Measurements from ENCODE around the gene CTR9. TPM values are rescaled to one million over a fixed set of nuclear protein-coding genes. Genes with fewer than 3 reads are reported as not detected.

Gene CTR9
- total and polyA plus RNA-seq, 9 of the 15 experiments (the other 6 are each of a cell fraction or from before 2014, with no cell fraction given), result 25.4 to 79.3 (median 47.3) TPM

DNA sequence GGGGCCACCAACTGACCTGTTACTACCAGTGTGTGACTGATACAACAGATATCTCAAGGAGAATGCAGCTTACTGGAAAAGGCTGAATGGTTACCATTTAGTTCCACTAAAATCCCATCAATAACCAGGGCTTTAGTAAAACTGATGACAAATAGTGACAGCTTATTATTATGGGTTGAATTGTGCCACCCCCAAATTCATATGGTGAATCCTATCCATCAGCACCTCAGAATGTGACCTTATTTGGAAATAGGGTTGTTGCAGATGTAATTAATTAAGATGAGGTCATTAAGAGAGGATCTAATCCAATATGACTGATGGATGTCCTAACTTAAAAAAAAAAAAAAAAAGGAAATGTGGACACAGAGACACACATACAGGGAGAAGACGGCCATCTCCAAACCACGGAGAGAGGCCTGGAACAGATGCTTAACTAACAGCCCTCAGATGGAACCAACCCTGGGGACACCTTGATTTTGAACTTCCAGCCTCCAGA, 30.1 kb upstream of the CTR9 start:
- Histone ChIP-seq H3K9ac (ENCODE audit: insufficient read depth in 1 of 2, low read depth in 2 of 2, low read length in 2 of 2) (no peak overlapping the region), H3K4me1 (replicated peaks in 1 of 2; ENCODE audit: control insufficient read depth in 2 of 2, insufficient read depth in 2 of 2, low read length in 2 of 2) (peaks cover 7 to 15% of the 10 kb centered on the region in 2 experiments; a peak in 4 of 5 replicates), H3K27me3 (ENCODE audit: control insufficient read depth in 2 of 2, insufficient read depth in 2 of 2, low read length in 2 of 2) (no peaks in the 10 kb centered on the region), H3K9me3 (replicated peaks; ENCODE audit: control insufficient read depth, insufficient read depth, low read depth, low read length) (no peaks in the 10 kb centered on the region), H3K79me2 (ENCODE audit: control insufficient read depth, insufficient read depth, low read length) (no peaks in the 10 kb centered on the region), H3K36me3 (ENCODE audit: control insufficient read depth, insufficient read depth, low read length) (no peaks in the 10 kb centered on the region), H3K9me1 (ENCODE audit: control insufficient read depth, insufficient read depth, low read length) (no peaks in the 10 kb centered on the region), H3K4me2 (ENCODE audit: insufficient read depth, low read length) (no peak overlapping the region), H4K20me1 (replicated peaks; ENCODE audit: control insufficient read depth, insufficient read depth, low read length) (no peaks in the 10 kb centered on the region), H3K4me3 (no peak overlapping the region), H2AFZ (ENCODE audit: low read depth, low read length) (no peak overlapping the region), H3K27ac (ENCODE audit: extremely low read depth, low read depth, low read length) (no peak overlapping the region)
- WGBS (ENCODE audit: insufficient coverage, low coverage, missing lambda C conversion rate), result 33% methylated on average over 1 of the region's 2 CpGs
- CTCF ChIA-PET (ENCODE audit: low intra/inter-chr PET ratio), result interaction anchor here (0.7 kb wide), 1 partner anchor 307 kb away, joined by 4 read pairs; no protein-coding TSS in a partner anchor
- FAIRE-seq (no peak), DNase-seq (ENCODE audit: extremely low read depth in 1 of 4, low spot score in 3 of 4) (no peak), ATAC-seq (no peak)
- no TSS peak for BruUV-seq (replicated peaks)
- POLR2A ChIA-PET, result no interaction called here
- TF ChIP-seq TBP (optimal IDR thresholded peaks at IDR 0.05; ENCODE audit: low read depth, low read length), result no peak
- in situ Hi-C loops (cut with MboI) (no loop called here), intact Hi-C loops (cut with micrococcal nuclease) (no loop called here)

DNA sequence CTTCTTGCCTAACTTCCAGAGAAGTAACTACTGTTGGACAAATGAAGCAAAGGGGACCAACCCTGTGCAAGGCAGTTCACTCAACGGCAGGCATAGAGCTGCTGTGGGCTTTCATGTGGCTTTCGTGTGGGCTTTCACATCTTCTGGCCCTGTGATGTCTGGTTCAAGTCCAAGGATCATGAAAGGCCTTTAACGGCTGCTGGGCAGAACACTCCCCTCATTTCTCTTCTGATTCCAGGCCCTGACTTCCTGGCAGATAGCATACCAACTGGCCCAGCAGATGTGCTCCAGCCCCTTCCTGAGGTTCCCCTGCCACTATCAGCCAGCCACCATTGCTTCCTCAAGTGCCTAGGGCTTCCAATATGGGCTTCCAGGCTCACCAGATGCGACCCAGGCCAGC, 28.7 kb upstream of the CTR9 start:
- H3K4me2 ChIP-seq (ENCODE audit: insufficient read depth, low read length), result no peak overlapping the region
- no peak overlapping the region for H2AFZ ChIP-seq (ENCODE audit: low read depth, low read length)
- in situ Hi-C loops (cut with MboI) (no loop called here), intact Hi-C loops (cut with micrococcal nuclease) (no loop called here)
- no peaks in the 10 kb centered on the region for H3K79me2 ChIP-seq (ENCODE audit: control insufficient read depth, insufficient read depth, low read length)
- H3K27me3 ChIP-seq (ENCODE audit: control insufficient read depth in 2 of 2, insufficient read depth in 2 of 2, low read length in 2 of 2), result no peaks in the 10 kb centered on the region
- H3K36me3 ChIP-seq (ENCODE audit: control insufficient read depth, insufficient read depth, low read length), result no peaks in the 10 kb centered on the region
- H3K9ac ChIP-seq (ENCODE audit: insufficient read depth in 1 of 2, low read depth in 2 of 2, low read length in 2 of 2), result no peak overlapping the region
- no peak for DNase-seq (ENCODE audit: extremely low read depth in 1 of 4, low spot score in 3 of 4)
- H3K9me1 ChIP-seq (ENCODE audit: control insufficient read depth, insufficient read depth, low read length), result no peaks in the 10 kb centered on the region
- no peak for ATAC-seq
- no peaks in the 10 kb centered on the region for H3K9me3 ChIP-seq (replicated peaks; ENCODE audit: control insufficient read depth, insufficient read depth, low read depth, low read length)
- peaks cover 0 to 2% of the 10 kb centered on the region in 2 experiments; a peak in 3 of 5 replicates for H3K4me1 ChIP-seq (replicated peaks in 1 of 2; ENCODE audit: control insufficient read depth in 2 of 2, insufficient read depth in 2 of 2, low read length in 2 of 2)
- 20% methylated on average over 4 of the region's 4 CpGs for WGBS (ENCODE audit: insufficient coverage, low coverage, missing lambda C conversion rate)
- ChIA-PET POLR2A (no interaction called here), CTCF (ENCODE audit: low intra/inter-chr PET ratio) (no interaction called here)
- FAIRE-seq, result no peak
- H3K27ac ChIP-seq (ENCODE audit: extremely low read depth, low read depth, low read length), result no peak overlapping the region
- no peaks in the 10 kb centered on the region for H4K20me1 ChIP-seq (replicated peaks; ENCODE audit: control insufficient read depth, insufficient read depth, low read length)
- BruUV-seq (replicated peaks), result no TSS peak
- no peak overlapping the region for H3K4me3 ChIP-seq
- TF ChIP-seq RAD21 (CRISPR knock-in tag; conservative IDR thresholded peaks at IDR 0.05 in 1 of 2, IDR thresholded peaks at IDR 0.05 in 1 of 2), result no peak
- no peak for TF ChIP-seq SRSF3 (IDR thresholded peaks at IDR 0.05; ENCODE audit: insufficient read depth, low read length)
- no peak for TF ChIP-seq TRIM24 (IDR thresholded peaks at IDR 0.05)
- no peak for TF ChIP-seq SNRNP70 (optimal IDR thresholded peaks at IDR 0.05; ENCODE audit: low read depth, low read length)
- TF ChIP-seq ZNF311 (CRISPR knock-in tag; IDR thresholded peaks at IDR 0.05), result no peak
- TF ChIP-seq, protein P1, sequence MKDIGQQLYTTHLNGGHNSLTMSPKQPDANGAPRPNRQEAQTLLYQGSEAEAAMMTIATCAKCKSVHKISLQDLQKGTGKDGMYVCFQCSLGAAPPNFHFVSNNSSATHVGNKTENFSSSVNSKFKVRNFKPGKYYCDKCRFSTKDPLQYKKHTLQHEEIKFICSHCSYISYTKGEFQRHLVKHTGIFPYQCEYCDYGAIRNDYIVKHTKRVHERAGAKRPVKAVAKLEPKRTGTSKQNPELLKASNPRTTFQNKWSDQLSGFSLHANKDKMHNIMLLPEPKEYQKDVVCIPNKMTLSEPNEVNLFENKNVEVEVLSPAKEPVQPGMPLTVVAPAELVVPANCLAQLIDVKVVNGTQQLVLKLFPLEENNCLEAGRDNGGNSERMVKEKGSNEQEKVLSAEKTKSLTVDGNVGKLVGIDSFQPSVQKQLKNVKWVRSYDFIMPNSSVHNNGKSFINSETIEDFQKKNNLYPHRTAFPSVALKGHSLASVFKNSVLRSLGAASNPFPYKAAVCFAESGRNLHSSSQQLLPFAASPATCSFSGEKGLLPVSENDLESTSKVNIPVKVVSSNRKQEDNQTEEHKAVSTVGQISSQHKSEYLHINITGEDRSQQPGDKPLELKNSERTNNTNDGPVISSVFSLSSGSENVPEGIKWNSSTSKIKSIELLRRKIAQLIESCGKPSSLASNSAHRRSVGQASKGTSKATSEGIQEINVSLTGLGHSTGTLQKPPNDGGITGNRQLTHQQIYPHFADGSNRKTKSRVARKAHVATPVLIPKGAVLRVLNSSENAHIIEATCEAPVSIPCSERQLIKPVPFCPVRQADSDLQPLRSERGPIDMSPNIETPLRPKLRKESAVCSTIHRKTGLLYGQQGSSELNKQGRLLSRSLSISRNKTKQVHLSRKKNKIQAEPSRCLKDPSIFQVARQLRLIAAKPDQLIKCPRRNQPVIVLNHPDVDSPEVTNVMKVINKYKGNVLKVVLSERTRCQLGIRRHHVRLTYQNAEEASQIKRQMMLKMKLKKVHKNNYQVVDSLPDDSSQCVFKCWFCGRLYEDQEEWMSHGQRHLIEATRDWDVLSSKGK (CRISPR knock-in tag; IDR thresholded peaks at IDR 0.05), result no peak
